ENCODE data around the gene SMIM23. TPM values are rescaled to one million over a fixed set of nuclear protein-coding genes. Genes with fewer than 3 reads are reported as not detected.

SMIM23 gene
- total and polyA plus RNA-seq, 2 of the 13 experiments (the other 11 are each of a cell fraction or from before 2014, with no cell fraction given): not detected

GRCh38 chr5:171743436-171744076, 42.1 kb upstream of the SMIM23 start:
- Histone ChIP-seq H3K27ac (ENCODE audit: extremely low read length, insufficient read depth, low read length) (no peak overlapping the region), H3K27me3 (ENCODE audit: control insufficient read depth in 1 of 2, insufficient read depth in 2 of 2, low read length in 2 of 2) (peaks cover 0 to 8% of the 10 kb centered on the region in 2 experiments; a peak in 1 of 5 replicates), H3K79me2 (ENCODE audit: insufficient read depth, low read length) (no peaks in the 10 kb centered on the region), H3K36me3 (replicated peaks in 1 of 2; ENCODE audit: control insufficient read depth in 1 of 2, insufficient read depth in 2 of 2, low read length in 2 of 2) (no peaks in the 10 kb centered on the region), H3K4me2 (ENCODE audit: low read depth, low read length) (no peak overlapping the region), H3K9ac (ENCODE audit: insufficient read depth, low read depth, low read length) (no peak overlapping the region), H2AFZ (ENCODE audit: low read length) (no peak overlapping the region), H3K9me3 (ENCODE audit: low read length) (no peaks in the 10 kb centered on the region), H3K4me3 (replicated peaks in 1 of 3; ENCODE audit: insufficient read depth in 1 of 3, low read depth in 2 of 3, low read length in 3 of 3) (no peak overlapping the region), H3K4me1 (ENCODE audit: insufficient read depth, low read length) (no peaks in the 10 kb centered on the region), H4K20me1 (ENCODE audit: insufficient read depth, low read length) (no peaks in the 10 kb centered on the region)
- CTCF ChIA-PET (ENCODE audit: low intra/inter-chr PET ratio, low total read pairs): no interaction called here
- POLR2A ChIA-PET: no interaction called here
- ATAC-seq: no peak
- no peak for TF ChIP-seq CREB1 (IDR thresholded peaks at IDR 0.05)
- no peak for TF ChIP-seq CREB1 (CRISPR knock-in tag; IDR thresholded peaks at IDR 0.05)
- TF ChIP-seq SMC3 (IDR thresholded peaks at IDR 0.05; ENCODE audit: low read length): no peak
- no peak for TF ChIP-seq REPIN1 (CRISPR knock-in tag; IDR thresholded peaks at IDR 0.05; ENCODE audit: borderline replicate concordance, low read depth)
- TF ChIP-seq ASH2L (IDR thresholded peaks at IDR 0.05; ENCODE audit: insufficient read length, low read depth, low read length): no peak
- no peak for TF ChIP-seq SMARCE1 (IDR thresholded peaks at IDR 0.05; ENCODE audit: borderline replicate concordance)
- no peak for TF ChIP-seq PRDM10 (CRISPR knock-in tag; IDR thresholded peaks at IDR 0.05; ENCODE audit: low read depth)
- TF ChIP-seq PBX2 (CRISPR knock-in tag; IDR thresholded peaks at IDR 0.05): no peak
- TF ChIP-seq ZNF652 (CRISPR knock-in tag; IDR thresholded peaks at IDR 0.05; ENCODE audit: borderline replicate concordance, low read depth): no peak
- no peak for TF ChIP-seq HNRNPLL (IDR thresholded peaks at IDR 0.05; ENCODE audit: low read depth, low read length, poor library complexity, severe bottlenecking)
- TF ChIP-seq NR3C1 (CRISPR knock-in tag; IDR thresholded peaks at IDR 0.05): no peak
- no peak for TF ChIP-seq ZNF703 (CRISPR knock-in tag; IDR thresholded peaks at IDR 0.05; ENCODE audit: borderline replicate concordance)
- no peak for TF ChIP-seq DNMT3B (CRISPR knock-in tag; conservative IDR thresholded peaks at IDR 0.05)
- TF ChIP-seq RAD51 (IDR thresholded peaks at IDR 0.05; ENCODE audit: borderline replicate concordance): no peak
- no peak for TF ChIP-seq HOXA9 (CRISPR knock-in tag; IDR thresholded peaks at IDR 0.05; ENCODE audit: borderline replicate concordance)
- TF ChIP-seq ZFAT (CRISPR knock-in tag; conservative IDR thresholded peaks at IDR 0.05): no peak
- TF ChIP-seq SMAD1 (CRISPR knock-in tag; IDR thresholded peaks at IDR 0.05; ENCODE audit: borderline replicate concordance, low read depth): no peak
- 0% methylated on average over 3 of the region's 6 CpGs for WGBS (ENCODE audit: low lambda C conversion rate)
- intact Hi-C loops (cut with micrococcal nuclease; ENCODE audit: unreplicated experiment): no loop called here
- DNase-seq (ENCODE audit: low spot score): no peak
- FAIRE-seq: no peak
- no TSS peak for BruUV-seq (replicated peaks)
- in situ Hi-C loops (cut with HindIII; ENCODE audit: extremely low pct_ligation_motif_present, low pct_unique_long_range_greater_than_20kb): no loop called here
